ENCODE data around the gene NSA2.

- TF ChIP-seq CTCF (IDR thresholded peaks at IDR 0.05; ENCODE audit: low read depth, low read length) (no peak), POLR2A (IDR thresholded peaks at IDR 0.05; ENCODE audit: extremely low read depth, insufficient read length) (no peak), MYC (IDR thresholded peaks at IDR 0.05; ENCODE audit: low read depth, low read length) (no peak)
Measured at GRCh38 chr5:74725331-74725730, 41.7 kb upstream of the NSA2 start.
